B cell (primary cell): ENCODE results near the gene PARN. TPM values are rescaled to one million over a fixed set of nuclear protein-coding genes. Genes with fewer than 3 reads are reported as not detected.

Experiments used
- ATAC-seq: fragments of 200-7000 bp; cut with Tn5 transposase; one replicate; pipeline ENCODE4 v1.10.0; 2021; ENCODE audit warnings: low read depth, mild to moderate bottlenecking, moderate number of reproducible peaks, moderate library complexity
- CTCF ChIA-PET: fragments of 350-600 bp; sonication (Branson Sonifier 250); formaldehyde crosslinking; loops from one replicate; lab custom pipeline; 2021; ENCODE audit warnings: antibody characterized with exemption, inconsistent platforms; lab: Charles Lee
- POLR2A ChIA-PET: fragments of 350-600 bp; sonication (Branson Sonifier 250); formaldehyde crosslinking; loops from one replicate; lab custom pipeline; 2021; ENCODE audit warnings: antibody characterized with exemption; lab: Charles Lee
- DNase-seq: peaks from one replicate; pipeline ENCODE4 v3.0.0; 2013
- H2AFZ ChIP-seq: 2 replicates; pipeline ENCODE4 v1.6.1; 2012; ENCODE audit warnings: mild to moderate bottlenecking, low read depth, low read length; ENCODE audit not compliant: insufficient read depth, poor library complexity, severe bottlenecking
- H3K27ac ChIP-seq, 2 donors: 1 replicate in 1 of 2; 2 replicates in 1 of 2; pipeline ENCODE4 v1.5.1; 2012 to 2013; ENCODE audit warnings: low read length in 2 of 2, mild to moderate bottlenecking in 2 of 2, moderate library complexity in 1 of 2
- H3K27me3 ChIP-seq, 4 experiments: fragments of 200-600 bp in 1 of 4; sonication (generic) in 1 of 4; replicated peaks in 1 of 4; 1 replicate in 2 of 4; 2 replicates in 2 of 4; pipeline versions ENCODE4 v1.6.1 to v1.7.0; 2013 to 2016; ENCODE audit warnings: low read length in 3 of 4, mild to moderate bottlenecking in 2 of 4, mixed read lengths in 1 of 4, moderate library complexity in 1 of 4; ENCODE audit not compliant: insufficient read depth in 4 of 4, control insufficient read depth in 3 of 4; ENCODE audit errors: control extremely low read depth in 1 of 4
- H3K36me3 ChIP-seq, 2 experiments: replicated peaks in 1 of 2; 1 replicate in 1 of 2; 2 replicates in 1 of 2; pipeline versions ENCODE4 v1.6.1 to v1.7.1; 2013; ENCODE audit warnings: low read length in 1 of 2; ENCODE audit not compliant: insufficient read depth in 2 of 2, control insufficient read depth in 1 of 2; ENCODE audit errors: control extremely low read depth in 1 of 2, extremely low read depth in 1 of 2
- H3K4me1 ChIP-seq, 2 donors: fragments of 200-600 bp in 1 of 2; sonication (generic) in 1 of 2; 1 replicate in 1 of 2; 2 replicates in 1 of 2; pipeline versions ENCODE4 v1.5.1 to v1.6.1; 2013 to 2017; ENCODE audit warnings: low read length in 2 of 2; ENCODE audit not compliant: control insufficient read depth in 2 of 2, insufficient read depth in 2 of 2
- H3K4me2 ChIP-seq: replicated peaks from 2 replicates; pipeline ENCODE3; 2012; ENCODE audit warnings: mild to moderate bottlenecking, low read depth, low read length; ENCODE audit not compliant: poor library complexity, severe bottlenecking
- H3K4me3 ChIP-seq, 5 experiments: fragments of 200-600 bp in 1 of 5; sonication (generic) in 1 of 5; 1 replicate in 3 of 5; 2 replicates in 2 of 5; pipeline versions ENCODE4 v1.5.1 to v1.7.0; 2011 to 2016; ENCODE audit warnings: low read length in 4 of 5, mild to moderate bottlenecking in 4 of 5, low read depth in 2 of 5, control low read depth in 1 of 5, moderate library complexity in 1 of 5; ENCODE audit not compliant: insufficient read depth in 1 of 5; ENCODE audit errors: control extremely low read depth in 1 of 5, extremely low read depth in 1 of 5
- H3K79me2 ChIP-seq: fragments of 200-600 bp; sonication (generic); one replicate; pipeline ENCODE4 v1.6.0; 2016; ENCODE audit warnings: low read length; ENCODE audit not compliant: control insufficient read depth, insufficient read depth
- H3K9ac ChIP-seq: fragments of 200-600 bp; sonication (generic); 2 replicates; pipeline ENCODE4 v1.6.1; 2017; ENCODE audit warnings: mild to moderate bottlenecking, low read length, moderate library complexity
- H3K9me3 ChIP-seq, 3 donors: one replicate each; pipeline versions ENCODE4 v1.6.1 to v1.7.1; 2013; ENCODE audit warnings: low read length in 2 of 3; ENCODE audit not compliant: control insufficient read depth in 2 of 3, insufficient read depth in 1 of 3; ENCODE audit errors: control extremely low read depth in 1 of 3
- H4K20me1 ChIP-seq: 2 replicates; pipeline ENCODE4 v1.6.0; 2012; ENCODE audit warnings: mild to moderate bottlenecking, low read length; ENCODE audit not compliant: insufficient read depth, control insufficient read depth, poor library complexity, severe bottlenecking
- H3K27ac Mint-ChIP-seq: one replicate; pipeline ENCODE4 v1.8.0; 2021; ENCODE audit warnings: mixed read lengths
- H3K27me3 Mint-ChIP-seq: one replicate; pipeline ENCODE4 v1.8.0; 2021; ENCODE audit warnings: mixed read lengths
- H3K4me1 Mint-ChIP-seq: one replicate; pipeline ENCODE4 v1.8.0; 2021; ENCODE audit warnings: mixed read lengths
- H3K4me3 Mint-ChIP-seq: one replicate; pipeline ENCODE4 v1.8.0; 2021; ENCODE audit warnings: mixed read lengths
- H3K9me3 Mint-ChIP-seq: one replicate; pipeline ENCODE4 v1.8.0; 2022; ENCODE audit warnings: mixed read lengths; ENCODE audit not compliant: insufficient read depth
- CTCF ChIP-seq: fragments of 200-600 bp; IDR thresholded peaks from one replicate; pipeline ENCODE4 v1.8.0; 2022; ENCODE audit warnings: antibody characterized with exemption, mild to moderate bottlenecking
- EZH2 ChIP-seq: IDR thresholded peaks from 2 replicates; pipeline ENCODE4 v1.6.1; 2012; ENCODE audit warnings: borderline replicate concordance, low read depth, mild to moderate bottlenecking, moderate library complexity, low read length; ENCODE audit not compliant: insufficient read depth, poor library complexity, severe bottlenecking
- WGBS: methylation state at CpG from one replicate; pipeline ENCODE4 v1.1.5; 2013; ENCODE audit warnings: missing lambda C conversion rate; ENCODE audit not compliant: insufficient coverage; 5-methylcytosine and 5-hydroxymethylcytosine counted together
- intact Hi-C: fragments of 100-400 bp; cut with micrococcal nuclease; formaldehyde crosslinking; loops from one replicate; pipeline ENCODE4 v1.10.0; 2022
- polyA plus RNA-seq: library from polyadenylated mRNA; depleted of rRNA; stranded (reverse); fragments of >200 nt; gene quantifications from 2 replicates; pipeline ENCODE4 v1.2.3, GENCODE V29; 2012
- total RNA-seq, 2 donors: library from RNA; stranded (reverse); fragments of 120-200 nt in 1 of 2; gene quantifications; 1 replicate in 1 of 2; 2 replicates in 1 of 2; pipeline versions ENCODE4 v1.2.3 to v1.2.4, GENCODE V29; 2013 to 2022

The PARN gene
- total and polyA plus RNA-seq, 2 donors (not counting 1 experiment from before 2014, with no cell fraction given): 25.3 to 62.2 TPM

DNA sequence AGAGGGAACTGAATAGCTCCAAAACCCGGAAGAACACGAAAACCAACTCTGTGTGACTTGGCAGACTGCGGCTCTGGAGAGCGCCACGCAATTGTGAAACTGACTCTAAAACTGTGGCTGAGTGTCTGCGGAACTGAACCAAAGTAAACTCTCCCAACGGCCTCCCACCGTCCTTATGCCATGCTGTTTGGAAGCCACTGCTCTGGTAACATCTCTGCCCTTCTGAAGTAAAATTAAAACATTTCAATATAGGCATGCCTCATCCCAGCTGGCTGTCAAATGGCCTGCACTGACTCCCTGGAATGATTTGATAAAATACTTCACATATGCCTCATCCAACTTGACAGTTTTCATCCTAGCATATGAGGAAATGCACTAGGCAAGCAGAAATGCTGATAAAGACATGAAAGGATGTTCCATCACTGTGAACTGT lies 70.2 kb downstream of the PARN start:
- ATAC-seq: no peak
- ChIA-PET POLR2A (no interaction called here), CTCF (interaction anchor here (0.6 kb wide), 1 partner anchor 28 kb away, joined by 3 read pairs; no protein-coding TSS in a partner anchor)
- no peak overlapping the region for H3K4me3 ChIP-seq
- Mint-ChIP-seq H3K27me3 (no peaks in the 10 kb centered on the region), H3K27ac (no peak overlapping the region), H3K9me3 (no peaks in the 10 kb centered on the region), H3K4me1 (peaks cover 6% of the 10 kb centered on the region), H3K4me3 (no peak overlapping the region)
- no peak for DNase-seq
- TF ChIP-seq CTCF (no peak), EZH2 (no peak)
- H2AFZ ChIP-seq: no peak overlapping the region
- H3K27ac ChIP-seq: no peak overlapping the region
- peaks cover 8% of the 10 kb centered on the region for H4K20me1 ChIP-seq
- H3K27me3 ChIP-seq: no peaks in the 10 kb centered on the region
- intact Hi-C loops: no loop called here
- no peak overlapping the region for H3K4me2 ChIP-seq
- no peaks in the 10 kb centered on the region for H3K4me1 ChIP-seq
- no peaks in the 10 kb centered on the region for H3K79me2 ChIP-seq
- 95% methylated on average over 8 of the region's 8 CpGs for WGBS
- H3K9ac ChIP-seq: no peak overlapping the region
- no peaks in the 10 kb centered on the region for H3K9me3 ChIP-seq
- peaks cover 1 to 12% of the 10 kb centered on the region in 2 experiments for H3K36me3 ChIP-seq

GRCh38 chr16:14553447-14553846 lies 76.6 kb downstream of the PARN start:
- ATAC-seq (no peak), DNase-seq (no peak)
- ChIA-PET CTCF (no interaction called here), POLR2A (interaction anchor here (0.6 kb wide), 1 partner anchor 53 kb away, joined by 5 read pairs; no protein-coding TSS in a partner anchor)
- no peaks in the 10 kb centered on the region for H3K79me2 ChIP-seq
- no peak overlapping the region for H3K4me3 ChIP-seq
- H3K9me3 ChIP-seq: no peaks in the 10 kb centered on the region
- intact Hi-C loops: no loop called here
- H3K4me2 ChIP-seq: no peak overlapping the region
- no peak overlapping the region for H3K9ac ChIP-seq
- peaks cover 10% of the 10 kb centered on the region for H3K4me1 Mint-ChIP-seq
- H3K9me3 Mint-ChIP-seq: no peaks in the 10 kb centered on the region
- H3K27me3 Mint-ChIP-seq: no peaks in the 10 kb centered on the region
- no peak overlapping the region for H2AFZ ChIP-seq
- H3K27ac ChIP-seq: no peak overlapping the region
- no peak overlapping the region for H3K4me3 Mint-ChIP-seq
- WGBS: no CpG with 5 or more reads among the region's 4 CpGs
- H4K20me1 ChIP-seq: no peaks in the 10 kb centered on the region
- no peaks in the 10 kb centered on the region for H3K4me1 ChIP-seq
- H3K27ac Mint-ChIP-seq: no peak overlapping the region
- no peak for TF ChIP-seq EZH2
- peaks cover 15 to 41% of the 10 kb centered on the region in 2 experiments for H3K36me3 ChIP-seq
- H3K27me3 ChIP-seq: no peaks in the 10 kb centered on the region
